HCT116 (cell line): ENCODE results near the gene ANKRD13B. TPM values are rescaled to one million over a fixed set of nuclear protein-coding genes. Genes with fewer than 3 reads are reported as not detected.
A peak's percentile ranks its signal among the peaks of the same experiment; 100 is the strongest.

ENCODE experiments used
- ATAC-seq: fragments of 200-7000 bp; cut with Tn5 transposase; 2 replicates; pipeline ENCODE4 v1.9.1; 2020; ENCODE audit warnings: mild to moderate bottlenecking, moderate library complexity
- BruUV-seq: library from RNA; stranded (reverse); fragments of 400-500 nt; replicated peaks from 2 replicates; lab custom pipeline; 2021; lab: Mats Ljungman, UMichigan
- CTCF ChIA-PET: fragments of 300-600 bp; sonication (Branson Sonifier 250); formaldehyde crosslinking; loops from one replicate; lab custom pipeline; 2021; ENCODE audit warnings: antibody characterized with exemption; lab: Charles Lee
- POLR2A ChIA-PET: fragments of 300-600, 350-600 bp; sonication (Branson Sonifier 250); formaldehyde crosslinking; loops from one replicate; lab custom pipeline; 2021; ENCODE audit warnings: antibody characterized with exemption; lab: Charles Lee
- RAD21 ChIA-PET, 2 experiments: fragments of 300-600 bp; sonication (Branson Sonifier 250); formaldehyde crosslinking; loops; one replicate each; lab custom pipeline; 2023; ENCODE audit warnings: low total read pairs in 2 of 2; ENCODE audit not compliant: uncharacterized antibody in 2 of 2, unreplicated experiment in 2 of 2, low non-redundant PET in 1 of 2; lab: Charles Lee
- DNase-seq: peaks from one replicate; pipeline ENCODE4 v3.0.0-alpha.2; 2010; ENCODE audit warnings: low read depth, low spot score
- H2AFZ ChIP-seq: fragments of 200-600 bp; shearing (Covaris generic), sonication (generic); 2 replicates; pipeline ENCODE4 v1.6.1; 2017; ENCODE audit warnings: low read depth, mixed run types, mixed read lengths, antibody characterized with exemption, low read length; ENCODE audit not compliant: poor library complexity, severe bottlenecking
- H3K27ac ChIP-seq: 2 replicates; pipeline ENCODE4 v1.5.1; 2012; ENCODE audit warnings: low read depth, low read length
- H3K27me3 ChIP-seq: fragments of 200-600 bp; sonication (generic); 2 replicates; pipeline ENCODE4 v1.6.1; 2016; ENCODE audit warnings: mixed run types, low read length, mixed read lengths; ENCODE audit not compliant: insufficient read depth
- H3K36me3 ChIP-seq, 2 experiments: fragments of 200-500 bp in 1 of 2; fragments of 200-600 bp in 1 of 2; sonication (Bioruptor generic) in 1 of 2; sonication (generic) in 1 of 2; 2 replicates each; pipeline versions ENCODE4 v1.5.1 to v1.6.1; 2014 to 2016; ENCODE audit warnings: low read length in 2 of 2, inconsistent platforms in 1 of 2, mixed read lengths in 1 of 2, mixed run types in 1 of 2; ENCODE audit not compliant: insufficient read depth in 2 of 2, control insufficient read depth in 1 of 2
- H3K4me1 ChIP-seq, 2 experiments: fragments of 200-600 bp in 1 of 2; sonication (generic) in 1 of 2; 2 replicates each; pipeline versions ENCODE4 v1.5.1 to v1.6.1; 2012 to 2017; ENCODE audit warnings: low read length in 2 of 2, inconsistent platforms in 1 of 2, mild to moderate bottlenecking in 1 of 2, mixed read lengths in 1 of 2, mixed run types in 1 of 2, moderate library complexity in 1 of 2; ENCODE audit not compliant: insufficient read depth in 2 of 2, control insufficient read depth in 1 of 2
- H3K4me2 ChIP-seq: fragments of 200-600 bp; sonication (generic); 2 replicates; pipeline ENCODE4 v1.6.1; 2017; ENCODE audit warnings: mixed run types, low read length, mixed read lengths
- H3K4me3 ChIP-seq, 2 experiments: fragments of 200-600 bp in 1 of 2; sonication (generic) in 1 of 2; replicated peaks in 1 of 2; 2 replicates each; pipeline ENCODE4 v1.5.1; 2011 to 2016; ENCODE audit warnings: low read length in 2 of 2, control low read depth in 1 of 2, low read depth in 1 of 2, mild to moderate bottlenecking in 1 of 2, mixed read lengths in 1 of 2, mixed run types in 1 of 2
- H3K79me2 ChIP-seq: fragments of 200-600 bp; sonication (generic); 2 replicates; pipeline ENCODE4 v1.6.1; 2017; ENCODE audit warnings: mild to moderate bottlenecking, mixed run types, low read length, moderate library complexity, mixed read lengths; ENCODE audit not compliant: insufficient read depth
- H3K9ac ChIP-seq: fragments of 200-600 bp; sonication (generic); 2 replicates; pipeline ENCODE4 v1.6.1; 2016; ENCODE audit warnings: low read length, mixed read lengths
- H3K9me2 ChIP-seq: fragments of 200-600 bp; sonication (generic), shearing (Covaris generic); 2 replicates; pipeline ENCODE4 v1.6.1; 2017; ENCODE audit warnings: mixed run types, mild to moderate bottlenecking, moderate library complexity; ENCODE audit not compliant: insufficient read depth
- H3K9me3 ChIP-seq, 2 experiments: fragments of 200-500 bp in 1 of 2; fragments of 200-600 bp in 1 of 2; sonication (Bioruptor generic) in 1 of 2; sonication (generic) in 1 of 2; 2 replicates each; pipeline ENCODE4 v1.6.1; 2014 to 2017; ENCODE audit warnings: low read length in 2 of 2, mixed read lengths in 2 of 2, inconsistent platforms in 1 of 2, low read depth in 1 of 2, mild to moderate bottlenecking in 1 of 2, mixed run types in 1 of 2, moderate library complexity in 1 of 2; ENCODE audit not compliant: control insufficient read depth in 1 of 2, insufficient read depth in 1 of 2
- H4K20me1 ChIP-seq: fragments of 200-600 bp; sonication (generic), shearing (Covaris generic); 2 replicates; pipeline ENCODE4 v1.6.1; 2017; ENCODE audit warnings: mixed run types, mild to moderate bottlenecking, moderate library complexity; ENCODE audit not compliant: insufficient read depth
- ATF3 ChIP-seq: IDR thresholded peaks from 2 replicates; pipeline ENCODE4 v1.6.1; 2012
- FOSL1 ChIP-seq: IDR thresholded peaks from 2 replicates; pipeline ENCODE4 v1.6.1; 2012; ENCODE audit warnings: low read depth
- MAX ChIP-seq: IDR thresholded peaks from 2 replicates; pipeline ENCODE4 v1.6.1; 2012
- RAD21 ChIP-seq: IDR thresholded peaks from 2 replicates; pipeline ENCODE4 v1.6.1; 2012; ENCODE audit warnings: low read depth, mild to moderate bottlenecking
- TCF7L2 ChIP-seq: IDR thresholded peaks from 2 replicates; pipeline ENCODE4 v1.7.0; 2011; ENCODE audit warnings: borderline replicate concordance, inconsistent platforms; ENCODE audit not compliant: insufficient read depth, insufficient read length; ENCODE audit errors: extremely low read depth
- ZBTB33 ChIP-seq: IDR thresholded peaks from 2 replicates; pipeline ENCODE4 v1.6.1; 2011; ENCODE audit warnings: mild to moderate bottlenecking, low read length, moderate library complexity; ENCODE audit not compliant: insufficient replicate concordance; ENCODE audit errors: extremely low read depth
- intact Hi-C: fragments of 100-400 bp; cut with micrococcal nuclease; formaldehyde crosslinking; loops from 2 replicates; pipeline ENCODE4 v1.10.0; 2022
- total RNA-seq: library from RNA; stranded (reverse); gene quantifications from one replicate; pipeline ENCODE4 v1.2.1, GENCODE V29; 2021; ENCODE audit not compliant: unreplicated experiment

Gene ANKRD13B
- total RNA-seq, 1 experiment from 2014 or later = 27.4 TPM

GRCh38 chr17:29594519-29595090 is 1.7 kb downstream of the ANKRD13B start:
- Histone ChIP-seq H3K9me2 (no peaks in the 10 kb centered on the region), H3K36me3 (no peaks in the 10 kb centered on the region), H2AFZ (no peak overlapping the region), H3K9me3 (no peaks in the 10 kb centered on the region), H3K4me2 (peak overlapping the region; percentile 82), H3K27me3 (no peaks in the 10 kb centered on the region), H3K27ac (0 out of 2 replicates have a peak overlapping the region, but pooled peaks have one; percentile 94), H3K9ac (peak overlapping the region; percentile 72), H3K4me3 (peak overlapping the region; percentile 68 to 74), H3K79me2 (peaks cover 44% of the 10 kb centered on the region), H4K20me1 (no peaks in the 10 kb centered on the region), H3K4me1 (peaks cover 28 to 57% of the 10 kb centered on the region in 2 experiments)
- intact Hi-C loops = loop anchor here (10.0 kb wide), 1 partner anchor 450 kb away; no protein-coding TSS in a partner anchor
- no peak for DNase-seq
- ChIA-PET CTCF (interaction anchor here (1.4 kb wide), 1 partner anchor 23 kb away, joined by 7 read pairs; no protein-coding TSS in a partner anchor), RAD21 (interaction anchor here in 1 of 2 experiments (0.6 kb wide), 1 partner anchor 9 kb away, joined by 3 read pairs; no protein-coding TSS in a partner anchor), POLR2A (no interaction called here)
- no peak for ATAC-seq
- no peak for TF ChIP-seq ZBTB33
- TF ChIP-seq FOSL1 = no peak
- no peak for TF ChIP-seq RAD21
- no peak for TF ChIP-seq MAX
- no peak for TF ChIP-seq ATF3
- no peak for TF ChIP-seq TCF7L2
- no TSS peak for BruUV-seq
